EH (cell line): ENCODE results near the gene ZIC4.

Experiments
- DNase-seq: peaks from one replicate; pipeline ENCODE4 v3.0.0-alpha.2; 2015; ENCODE audit warnings: low read depth

ZIC4 gene

DNA sequence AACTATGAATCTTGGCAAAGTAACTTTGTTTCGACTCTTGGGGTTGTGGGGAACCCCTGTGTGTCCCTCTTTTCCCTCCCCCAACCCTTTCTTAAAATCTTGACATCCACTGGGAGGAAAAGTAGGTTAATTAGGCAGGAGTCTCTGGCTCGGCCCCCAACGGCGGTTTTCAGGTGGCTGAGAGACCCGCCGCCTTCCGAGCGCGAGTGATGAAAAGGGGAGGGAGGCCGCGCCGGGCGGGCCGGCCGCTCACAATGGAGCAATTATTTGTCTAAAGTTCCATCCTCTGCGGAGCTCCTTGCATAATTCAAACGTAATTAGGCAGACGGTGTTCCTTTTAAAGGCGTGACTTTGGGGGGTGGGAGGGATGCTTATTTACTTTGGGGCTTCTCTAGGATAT, 51.7 kb downstream of the ZIC4 start:
- no peak for DNase-seq

DNA sequence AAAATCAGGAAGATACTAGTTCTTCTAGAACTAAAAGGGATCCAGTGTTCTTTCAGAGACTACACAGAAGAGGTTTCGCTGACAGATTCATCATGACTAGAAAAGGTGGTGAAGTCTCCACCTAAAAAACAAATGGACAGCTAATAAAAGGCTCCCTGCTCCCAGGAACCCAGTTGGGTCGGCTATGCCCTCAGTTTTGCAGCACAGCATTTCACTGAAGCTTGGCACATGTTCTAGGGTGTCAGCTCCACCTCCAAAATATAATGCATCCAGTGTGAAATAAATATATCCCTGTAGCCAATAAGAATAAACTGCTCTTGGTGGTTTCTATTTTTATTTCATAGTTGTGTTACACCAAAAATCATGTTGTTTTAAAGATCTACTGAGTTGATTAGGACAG, 55.0 kb downstream of the ZIC4 start:
- DNase-seq: no peak

DNA sequence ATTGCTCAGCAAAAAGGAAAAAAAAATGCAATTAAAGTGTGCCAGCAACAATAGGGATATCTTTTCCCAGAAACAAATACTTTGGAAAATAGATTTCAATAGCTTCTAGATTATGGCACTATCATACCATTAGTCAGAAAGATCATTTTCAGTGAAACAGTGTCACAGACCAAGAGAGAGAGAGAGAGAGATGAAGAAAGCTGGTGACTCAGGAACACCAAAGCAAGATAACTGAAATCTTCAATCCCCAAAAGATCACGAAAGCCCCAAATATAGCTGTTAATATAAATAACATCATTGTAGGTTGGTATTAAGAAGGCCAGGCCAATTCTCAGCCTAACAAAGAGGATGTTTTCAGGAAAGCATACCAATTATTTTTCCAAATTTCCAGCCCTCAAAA, 57.4 kb downstream of the ZIC4 start:
- no peak for DNase-seq

DNA sequence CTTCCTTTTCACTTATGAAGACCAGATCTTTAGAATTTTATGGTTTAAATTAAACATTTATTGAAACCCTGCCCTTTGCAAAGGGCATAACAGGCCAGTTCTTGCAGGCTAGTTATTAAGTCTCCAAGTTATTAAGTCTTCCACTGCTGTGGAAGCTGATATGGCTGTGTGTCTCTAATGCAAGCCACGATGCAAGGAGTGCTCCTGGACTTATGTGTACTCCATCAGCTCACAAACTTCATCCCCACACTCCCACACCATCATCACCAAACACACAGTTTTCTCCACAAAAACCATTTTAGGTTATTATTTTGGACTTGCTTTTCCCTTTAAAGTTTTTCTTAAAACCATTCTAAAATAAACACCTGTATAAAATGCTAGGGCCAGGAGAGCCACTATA, 62.4 kb downstream of the ZIC4 start:
- DNase-seq: no peak

DNA sequence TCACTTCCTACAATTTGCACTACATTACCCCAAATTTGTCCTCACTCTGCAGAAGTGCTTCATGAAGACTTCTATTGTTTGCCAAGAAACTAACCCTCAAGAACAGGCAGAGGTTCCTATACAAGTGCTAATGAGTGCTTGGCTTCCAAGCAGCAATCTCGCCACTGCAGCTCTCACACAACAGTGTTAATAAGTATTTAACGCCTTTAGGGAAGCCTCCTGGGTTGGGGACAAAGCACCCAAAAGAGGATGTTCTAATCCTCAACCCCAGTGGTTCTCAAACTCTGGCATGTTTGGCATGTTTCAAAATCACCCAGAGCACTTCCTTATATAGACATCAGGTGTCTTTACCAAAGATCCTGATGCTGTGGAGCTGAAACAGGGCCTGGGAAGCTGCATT, 64.6 kb downstream of the ZIC4 start:
- DNase-seq: no peak

DNA sequence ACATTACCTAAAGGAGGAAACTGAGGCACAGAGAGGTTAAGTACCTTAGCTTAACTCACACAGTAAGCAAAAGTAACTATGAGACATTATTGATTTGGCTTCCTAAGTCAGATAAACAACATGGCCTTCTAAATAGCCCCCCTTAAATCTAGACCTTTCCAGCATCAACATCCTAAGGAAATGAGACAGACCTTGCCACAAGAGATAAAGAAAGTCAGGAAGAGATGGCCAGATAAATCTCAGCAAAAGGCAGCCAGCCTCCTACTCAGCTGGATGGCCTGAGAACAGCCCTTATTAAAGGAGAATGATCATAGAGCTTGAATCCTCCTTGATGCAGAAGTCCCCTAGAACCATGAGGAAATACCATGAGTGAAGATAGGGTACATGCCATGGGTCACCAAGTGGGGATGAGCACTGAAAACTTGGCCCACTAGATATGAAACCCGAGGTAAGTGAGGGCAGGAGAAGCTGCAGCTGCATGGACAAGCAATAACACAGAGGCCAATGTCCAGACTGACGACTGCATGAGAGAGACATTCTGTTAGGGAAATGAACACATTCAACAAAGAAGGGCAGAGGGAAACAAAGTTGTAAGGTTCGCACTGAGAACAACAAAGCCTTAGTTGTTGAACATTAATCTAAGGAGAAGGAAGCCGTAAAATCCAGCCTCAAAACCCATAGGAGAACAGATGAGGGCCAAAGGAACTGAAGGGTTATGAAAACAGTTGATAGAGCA, 69.6 kb downstream of the ZIC4 start:
- DNase-seq: no peak
